Measurements from ENCODE around the gene PDPK1.
"Not testable (repeated sequence)": the region's sequence is repeated elsewhere in the genome, so short reads cannot be mapped to it uniquely, and the experiment has no call there.

- TF ChIP-seq CTCF, POLR2A (IDR thresholded peaks at IDR 0.05): not testable (repeated sequence)
These were observed 81.1 kb downstream of the PDPK1 start for GRCh38 chr16:2618964-2619363.
